ENCODE measurements around the gene MORF4L1. TPM values are rescaled to one million over a fixed set of nuclear protein-coding genes. Genes with fewer than 3 reads are reported as not detected.

MORF4L1 gene
- total RNA-seq, 2 donors from 2014 or later = 457 to 505 TPM

- 100% methylated on average over 1 of the region's 1 CpG; no CpG with 5 or more reads in 1 of the 2 experiments for WGBS, 2 experiments (ENCODE audit: insufficient coverage in 1 of 2, insufficient read length in 1 of 2)
- TF ChIP-seq, protein P1, sequence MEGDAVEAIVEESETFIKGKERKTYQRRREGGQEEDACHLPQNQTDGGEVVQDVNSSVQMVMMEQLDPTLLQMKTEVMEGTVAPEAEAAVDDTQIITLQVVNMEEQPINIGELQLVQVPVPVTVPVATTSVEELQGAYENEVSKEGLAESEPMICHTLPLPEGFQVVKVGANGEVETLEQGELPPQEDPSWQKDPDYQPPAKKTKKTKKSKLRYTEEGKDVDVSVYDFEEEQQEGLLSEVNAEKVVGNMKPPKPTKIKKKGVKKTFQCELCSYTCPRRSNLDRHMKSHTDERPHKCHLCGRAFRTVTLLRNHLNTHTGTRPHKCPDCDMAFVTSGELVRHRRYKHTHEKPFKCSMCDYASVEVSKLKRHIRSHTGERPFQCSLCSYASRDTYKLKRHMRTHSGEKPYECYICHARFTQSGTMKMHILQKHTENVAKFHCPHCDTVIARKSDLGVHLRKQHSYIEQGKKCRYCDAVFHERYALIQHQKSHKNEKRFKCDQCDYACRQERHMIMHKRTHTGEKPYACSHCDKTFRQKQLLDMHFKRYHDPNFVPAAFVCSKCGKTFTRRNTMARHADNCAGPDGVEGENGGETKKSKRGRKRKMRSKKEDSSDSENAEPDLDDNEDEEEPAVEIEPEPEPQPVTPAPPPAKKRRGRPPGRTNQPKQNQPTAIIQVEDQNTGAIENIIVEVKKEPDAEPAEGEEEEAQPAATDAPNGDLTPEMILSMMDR (conservative IDR thresholded peaks at IDR 0.05) = no peak
- Mint-ChIP-seq H3K27ac (no peak overlapping the region), H3K4me3 (no peak overlapping the region), H3K9me3 (no peaks in the 10 kb centered on the region), H3K27me3 (ENCODE audit: insufficient read depth) (no peaks in the 10 kb centered on the region), H3K4me1 (peaks cover 20% of the 10 kb centered on the region), H3K36me3 (ENCODE audit: low read depth) (peaks cover 48% of the 10 kb centered on the region)
- peaks cover 11% of the 10 kb centered on the region for H3K4me1 ChIP-seq (ENCODE audit: control insufficient read depth, insufficient read depth, low read length)
- no peak overlapping the region for H3K4me3 ChIP-seq (ENCODE audit: low read length)
- no peaks in the 10 kb centered on the region for H3K27me3 ChIP-seq (ENCODE audit: control insufficient read depth, insufficient read depth, low read length, poor library complexity, severe bottlenecking)
- no peak for DNase-seq
- peaks cover 75% of the 10 kb centered on the region for H3K36me3 ChIP-seq (ENCODE audit: control insufficient read depth, insufficient read depth, low read length)
- H3K9ac ChIP-seq (ENCODE audit: extremely low read depth, low read length, poor library complexity, severe bottlenecking) = no peak overlapping the region
- H3K27ac ChIP-seq (ENCODE audit: low read depth, low read length) = no peak overlapping the region
- no peaks in the 10 kb centered on the region for H3K9me3 ChIP-seq (ENCODE audit: control insufficient read depth, low read length)
These were observed 8.1 kb downstream of the MORF4L1 start for GRCh38 chr15:78880813-78881212.

DNA sequence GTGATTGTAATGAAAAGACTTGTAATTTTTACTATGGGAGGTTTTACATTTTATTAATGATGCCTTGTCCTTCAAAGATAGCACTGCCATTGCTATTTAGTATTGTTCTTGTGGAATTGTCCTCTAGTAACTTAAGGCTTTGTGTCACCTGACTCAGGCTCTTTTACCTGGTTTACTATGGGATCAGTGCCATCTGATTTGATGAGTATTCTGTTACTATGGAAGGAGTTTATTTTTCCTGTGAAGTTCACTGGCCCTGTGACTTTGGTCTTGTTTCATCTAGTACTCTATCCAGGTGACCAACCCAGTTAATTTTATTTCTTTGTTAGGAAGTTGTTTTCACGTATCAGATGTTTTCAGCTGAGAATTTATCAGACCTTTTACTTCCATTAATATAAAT, 9.0 kb downstream of the MORF4L1 start:
- no peaks in the 10 kb centered on the region for H3K9me3 ChIP-seq (ENCODE audit: control insufficient read depth, low read length)
- WGBS, 2 experiments (ENCODE audit: insufficient coverage in 1 of 2, insufficient read length in 1 of 2) = no CpG with 5 or more reads among the region's 1 CpG
- TF ChIP-seq, protein P1 (conservative IDR thresholded peaks at IDR 0.05) = no peak
- no peaks in the 10 kb centered on the region for H3K27me3 ChIP-seq (ENCODE audit: control insufficient read depth, insufficient read depth, low read length, poor library complexity, severe bottlenecking)
- no peak overlapping the region for H3K27ac Mint-ChIP-seq
- no peaks in the 10 kb centered on the region for H3K27me3 Mint-ChIP-seq (ENCODE audit: insufficient read depth)
- H3K9ac ChIP-seq (ENCODE audit: extremely low read depth, low read length, poor library complexity, severe bottlenecking) = no peak overlapping the region
- peaks cover 55% of the 10 kb centered on the region for H3K36me3 Mint-ChIP-seq (ENCODE audit: low read depth)
- peaks cover 7% of the 10 kb centered on the region for H3K4me1 ChIP-seq (ENCODE audit: control insufficient read depth, insufficient read depth, low read length)
- H3K4me1 Mint-ChIP-seq = peaks cover 14% of the 10 kb centered on the region
- no peak overlapping the region for H3K4me3 ChIP-seq (ENCODE audit: low read length)
- no peak for DNase-seq
- H3K4me3 Mint-ChIP-seq = no peak overlapping the region
- peaks cover 84% of the 10 kb centered on the region for H3K36me3 ChIP-seq (ENCODE audit: control insufficient read depth, insufficient read depth, low read length)
- no peak overlapping the region for H3K27ac ChIP-seq (ENCODE audit: low read depth, low read length)
- H3K9me3 Mint-ChIP-seq = no peaks in the 10 kb centered on the region

DNA sequence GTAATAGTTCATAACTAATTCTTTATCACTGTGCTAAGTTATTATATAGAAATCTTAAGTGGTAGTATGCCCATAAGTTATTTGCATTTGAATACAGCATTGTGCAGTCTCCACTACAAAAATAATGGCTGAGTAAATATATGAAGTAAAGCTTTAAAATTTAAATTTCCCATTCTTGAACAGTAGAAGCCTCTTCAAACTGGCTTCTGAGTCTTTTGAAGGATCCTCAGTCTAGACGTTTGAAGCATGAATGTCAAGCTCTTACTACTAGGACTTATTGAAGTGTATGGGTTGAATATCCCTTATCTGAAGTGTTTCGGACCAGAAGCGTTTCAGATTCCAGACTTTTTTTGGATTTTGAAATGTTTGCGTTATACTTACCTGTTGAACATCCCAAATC, 16.3 kb downstream of the MORF4L1 start:
- Mint-ChIP-seq H3K27ac (no peak overlapping the region), H3K4me3 (no peak overlapping the region), H3K27me3 (ENCODE audit: insufficient read depth) (no peaks in the 10 kb centered on the region), H3K36me3 (ENCODE audit: low read depth) (peaks cover 87% of the 10 kb centered on the region), H3K9me3 (no peaks in the 10 kb centered on the region), H3K4me1 (no peaks in the 10 kb centered on the region)
- WGBS, 2 experiments (ENCODE audit: insufficient coverage in 1 of 2, insufficient read length in 1 of 2) = 95 to 100% methylated on average over 4 of the region's 4 CpGs
- peaks cover 99% of the 10 kb centered on the region for H3K36me3 ChIP-seq (ENCODE audit: control insufficient read depth, insufficient read depth, low read length)
- no peak for DNase-seq
- H3K27me3 ChIP-seq (ENCODE audit: control insufficient read depth, insufficient read depth, low read length, poor library complexity, severe bottlenecking) = no peaks in the 10 kb centered on the region
- no peak overlapping the region for H3K4me3 ChIP-seq (ENCODE audit: low read length)
- peaks cover 4% of the 10 kb centered on the region for H3K4me1 ChIP-seq (ENCODE audit: control insufficient read depth, insufficient read depth, low read length)
- H3K27ac ChIP-seq (ENCODE audit: low read depth, low read length) = no peak overlapping the region
- no peak overlapping the region for H3K9ac ChIP-seq (ENCODE audit: extremely low read depth, low read length, poor library complexity, severe bottlenecking)
- no peaks in the 10 kb centered on the region for H3K9me3 ChIP-seq (ENCODE audit: control insufficient read depth, low read length)
- TF ChIP-seq, protein P1 (conservative IDR thresholded peaks at IDR 0.05) = no peak

Measured in endodermal cell (in vitro differentiated cells).